HCT116 (cell line): ENCODE data around the gene TDRD9. TPM values are rescaled to one million over a fixed set of nuclear protein-coding genes. Genes with fewer than 3 reads are reported as not detected.

Source experiments
- ATAC-seq: fragments of 200-7000 bp; cut with Tn5 transposase; 2 replicates; pipeline ENCODE4 v1.9.1; 2020; ENCODE audit warnings: mild to moderate bottlenecking, moderate library complexity
- BruUV-seq: library from RNA; stranded (reverse); fragments of 400-500 nt; replicated peaks from 2 replicates; lab custom pipeline; 2021; lab: Mats Ljungman, UMichigan
- CTCF ChIA-PET: fragments of 300-600 bp; sonication (Branson Sonifier 250); formaldehyde crosslinking; loops from one replicate; lab custom pipeline; 2021; ENCODE audit warnings: antibody characterized with exemption; lab: Charles Lee
- POLR2A ChIA-PET: fragments of 300-600, 350-600 bp; sonication (Branson Sonifier 250); formaldehyde crosslinking; loops from one replicate; lab custom pipeline; 2021; ENCODE audit warnings: antibody characterized with exemption; lab: Charles Lee
- RAD21 ChIA-PET, 2 experiments: fragments of 300-600 bp; sonication (Branson Sonifier 250); formaldehyde crosslinking; loops; one replicate each; lab custom pipeline; 2023; ENCODE audit warnings: low total read pairs in 2 of 2; ENCODE audit not compliant: uncharacterized antibody in 2 of 2, unreplicated experiment in 2 of 2, low non-redundant PET in 1 of 2; lab: Charles Lee
- DNase-seq: peaks from one replicate; pipeline ENCODE4 v3.0.0-alpha.2; 2010; ENCODE audit warnings: low read depth, low spot score
- H2AFZ ChIP-seq: fragments of 200-600 bp; shearing (Covaris generic), sonication (generic); 2 replicates; pipeline ENCODE4 v1.6.1; 2017; ENCODE audit warnings: low read depth, mixed run types, mixed read lengths, antibody characterized with exemption, low read length; ENCODE audit not compliant: poor library complexity, severe bottlenecking
- H3K27ac ChIP-seq: 2 replicates; pipeline ENCODE4 v1.5.1; 2012; ENCODE audit warnings: low read depth, low read length
- H3K27me3 ChIP-seq: fragments of 200-600 bp; sonication (generic); 2 replicates; pipeline ENCODE4 v1.6.1; 2016; ENCODE audit warnings: mixed run types, low read length, mixed read lengths; ENCODE audit not compliant: insufficient read depth
- H3K36me3 ChIP-seq, 2 experiments: fragments of 200-500 bp in 1 of 2; fragments of 200-600 bp in 1 of 2; sonication (Bioruptor generic) in 1 of 2; sonication (generic) in 1 of 2; 2 replicates each; pipeline versions ENCODE4 v1.5.1 to v1.6.1; 2014 to 2016; ENCODE audit warnings: low read length in 2 of 2, inconsistent platforms in 1 of 2, mixed read lengths in 1 of 2, mixed run types in 1 of 2; ENCODE audit not compliant: insufficient read depth in 2 of 2, control insufficient read depth in 1 of 2
- H3K4me1 ChIP-seq, 2 experiments: fragments of 200-600 bp in 1 of 2; sonication (generic) in 1 of 2; 2 replicates each; pipeline versions ENCODE4 v1.5.1 to v1.6.1; 2012 to 2017; ENCODE audit warnings: low read length in 2 of 2, inconsistent platforms in 1 of 2, mild to moderate bottlenecking in 1 of 2, mixed read lengths in 1 of 2, mixed run types in 1 of 2, moderate library complexity in 1 of 2; ENCODE audit not compliant: insufficient read depth in 2 of 2, control insufficient read depth in 1 of 2
- H3K4me2 ChIP-seq: fragments of 200-600 bp; sonication (generic); 2 replicates; pipeline ENCODE4 v1.6.1; 2017; ENCODE audit warnings: mixed run types, low read length, mixed read lengths
- H3K4me3 ChIP-seq, 2 experiments: fragments of 200-600 bp in 1 of 2; sonication (generic) in 1 of 2; replicated peaks in 1 of 2; 2 replicates each; pipeline ENCODE4 v1.5.1; 2011 to 2016; ENCODE audit warnings: low read length in 2 of 2, control low read depth in 1 of 2, low read depth in 1 of 2, mild to moderate bottlenecking in 1 of 2, mixed read lengths in 1 of 2, mixed run types in 1 of 2
- H3K79me2 ChIP-seq: fragments of 200-600 bp; sonication (generic); 2 replicates; pipeline ENCODE4 v1.6.1; 2017; ENCODE audit warnings: mild to moderate bottlenecking, mixed run types, low read length, moderate library complexity, mixed read lengths; ENCODE audit not compliant: insufficient read depth
- H3K9ac ChIP-seq: fragments of 200-600 bp; sonication (generic); 2 replicates; pipeline ENCODE4 v1.6.1; 2016; ENCODE audit warnings: low read length, mixed read lengths
- H3K9me2 ChIP-seq: fragments of 200-600 bp; sonication (generic), shearing (Covaris generic); 2 replicates; pipeline ENCODE4 v1.6.1; 2017; ENCODE audit warnings: mixed run types, mild to moderate bottlenecking, moderate library complexity; ENCODE audit not compliant: insufficient read depth
- H3K9me3 ChIP-seq, 2 experiments: fragments of 200-500 bp in 1 of 2; fragments of 200-600 bp in 1 of 2; sonication (Bioruptor generic) in 1 of 2; sonication (generic) in 1 of 2; 2 replicates each; pipeline ENCODE4 v1.6.1; 2014 to 2017; ENCODE audit warnings: low read length in 2 of 2, mixed read lengths in 2 of 2, inconsistent platforms in 1 of 2, low read depth in 1 of 2, mild to moderate bottlenecking in 1 of 2, mixed run types in 1 of 2, moderate library complexity in 1 of 2; ENCODE audit not compliant: control insufficient read depth in 1 of 2, insufficient read depth in 1 of 2
- H4K20me1 ChIP-seq: fragments of 200-600 bp; sonication (generic), shearing (Covaris generic); 2 replicates; pipeline ENCODE4 v1.6.1; 2017; ENCODE audit warnings: mixed run types, mild to moderate bottlenecking, moderate library complexity; ENCODE audit not compliant: insufficient read depth
- CBX3 ChIP-seq: IDR thresholded peaks from 2 replicates; pipeline ENCODE4 v1.6.1; 2012; ENCODE audit warnings: low read depth
- EGR1 ChIP-seq: IDR thresholded peaks from 2 replicates; pipeline ENCODE4 v1.6.1; 2012; ENCODE audit warnings: low read depth
- ELF1 ChIP-seq: IDR thresholded peaks from 2 replicates; pipeline ENCODE4 v1.6.1; 2012; ENCODE audit warnings: low read depth, borderline replicate concordance
- EZH2 ChIP-seq: fragments of 200-600 bp; sonication (generic); IDR thresholded peaks from 2 replicates; pipeline ENCODE4 v1.6.1; 2017; ENCODE audit warnings: antibody characterized with exemption, mixed run types
- FOSL1 ChIP-seq: IDR thresholded peaks from 2 replicates; pipeline ENCODE4 v1.6.1; 2012; ENCODE audit warnings: low read depth
- POLR2A ChIP-seq: IDR thresholded peaks from 2 replicates; pipeline ENCODE4 v1.7.0; 2011; ENCODE audit warnings: borderline replicate concordance; ENCODE audit not compliant: insufficient read depth, insufficient read length; ENCODE audit errors: extremely low read depth
- POLR2AphosphoS5 ChIP-seq: IDR thresholded peaks from 2 replicates; pipeline ENCODE4 v1.6.1; 2011; ENCODE audit warnings: mild to moderate bottlenecking, low read depth, low read length, moderate library complexity
- RAD21 ChIP-seq: IDR thresholded peaks from 2 replicates; pipeline ENCODE4 v1.6.1; 2012; ENCODE audit warnings: low read depth, mild to moderate bottlenecking
- SIN3A ChIP-seq: IDR thresholded peaks from 2 replicates; pipeline ENCODE4 v1.6.1; 2012; ENCODE audit warnings: low read depth
- SRF ChIP-seq: IDR thresholded peaks from 2 replicates; pipeline ENCODE4 v1.6.1; 2012; ENCODE audit warnings: low read depth
- TCF7L2 ChIP-seq: IDR thresholded peaks from 2 replicates; pipeline ENCODE4 v1.7.0; 2011; ENCODE audit warnings: borderline replicate concordance, inconsistent platforms; ENCODE audit not compliant: insufficient read depth, insufficient read length; ENCODE audit errors: extremely low read depth
- YY1 ChIP-seq: IDR thresholded peaks from 2 replicates; pipeline ENCODE4 v1.6.1; 2011; ENCODE audit warnings: low read length, low read depth, moderate library complexity, mild to moderate bottlenecking; ENCODE audit not compliant: insufficient replicate concordance; ENCODE audit errors: extremely low read depth
- ZFX ChIP-seq: fragments of 450-650 bp; IDR thresholded peaks from 2 replicates; pipeline ENCODE4 v1.6.1; 2017
- ZNF274 ChIP-seq: fragments of 200-500 bp; sonication (Bioruptor generic); IDR thresholded peaks from 2 replicates; pipeline ENCODE4 v1.6.1; 2014; ENCODE audit warnings: mild to moderate bottlenecking, low read depth, low read length, inconsistent platforms
- intact Hi-C: fragments of 100-400 bp; cut with micrococcal nuclease; formaldehyde crosslinking; loops from 2 replicates; pipeline ENCODE4 v1.10.0; 2022
- total RNA-seq: library from RNA; stranded (reverse); gene quantifications from one replicate; pipeline ENCODE4 v1.2.1, GENCODE V29; 2021; ENCODE audit not compliant: unreplicated experiment
- TF ChIP-seq, protein P1 (sequence below): IDR thresholded peaks from 2 replicates; pipeline ENCODE4 v1.6.1; 2012; ENCODE audit warnings: low read depth
- TF ChIP-seq, protein P2 (sequence below), 3 experiments: fragments of 200-600 bp in 1 of 3; sonication (generic) in 1 of 3; IDR thresholded peaks in 2 of 3; conservative IDR thresholded peaks in 1 of 3; 2 replicates each; pipeline ENCODE4 v1.5.1; 2012 to 2017; ENCODE audit warnings: low read depth in 2 of 3, low read length in 2 of 3, antibody characterized with exemption in 1 of 3, borderline replicate concordance in 1 of 3, control low read depth in 1 of 3, mild to moderate bottlenecking in 1 of 3, mixed read lengths in 1 of 3, mixed run types in 1 of 3, moderate library complexity in 1 of 3; ENCODE audit not compliant: insufficient read depth in 1 of 3
- TF ChIP-seq, protein P3 (sequence below): IDR thresholded peaks from 2 replicates; pipeline ENCODE4 v1.6.1; 2012

The TDRD9 gene
- total RNA-seq, 1 experiment from 2014 or later, result not detected

DNA sequence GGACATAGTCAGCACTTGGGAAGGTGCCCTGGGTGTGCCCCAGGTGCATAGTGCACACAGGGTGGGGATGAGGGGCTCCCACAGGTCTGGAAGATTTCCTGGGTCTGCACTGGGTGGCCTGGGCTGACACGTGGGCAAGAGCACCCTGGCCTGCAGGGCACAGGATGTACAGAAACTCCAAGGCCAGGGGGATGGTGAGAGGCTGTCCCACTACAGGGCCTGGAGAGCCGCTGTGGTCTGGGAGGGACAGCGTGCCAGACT lies 45.1 kb upstream of the TDRD9 start:
- Histone ChIP-seq H3K4me1 (peaks cover 33 to 47% of the 10 kb centered on the region in 2 experiments), H3K9ac (no peak overlapping the region), H3K9me3 (no peaks in the 10 kb centered on the region), H3K4me2 (no peak overlapping the region), H4K20me1 (no peaks in the 10 kb centered on the region), H3K27ac (no peak overlapping the region), H3K9me2 (no peaks in the 10 kb centered on the region), H2AFZ (no peak overlapping the region), H3K36me3 (no peaks in the 10 kb centered on the region), H3K27me3 (no peaks in the 10 kb centered on the region), H3K4me3 (no peak overlapping the region), H3K79me2 (no peaks in the 10 kb centered on the region)
- intact Hi-C loops, result no loop called here
- ChIA-PET CTCF (no interaction called here), RAD21 (no interaction called here), POLR2A (no interaction called here)
- no peak for TF ChIP-seq SRF
- no peak for TF ChIP-seq EGR1
- no peak for TF ChIP-seq POLR2A
- no peak for TF ChIP-seq ZNF274
- no peak for TF ChIP-seq EZH2
- TF ChIP-seq, protein P1, sequence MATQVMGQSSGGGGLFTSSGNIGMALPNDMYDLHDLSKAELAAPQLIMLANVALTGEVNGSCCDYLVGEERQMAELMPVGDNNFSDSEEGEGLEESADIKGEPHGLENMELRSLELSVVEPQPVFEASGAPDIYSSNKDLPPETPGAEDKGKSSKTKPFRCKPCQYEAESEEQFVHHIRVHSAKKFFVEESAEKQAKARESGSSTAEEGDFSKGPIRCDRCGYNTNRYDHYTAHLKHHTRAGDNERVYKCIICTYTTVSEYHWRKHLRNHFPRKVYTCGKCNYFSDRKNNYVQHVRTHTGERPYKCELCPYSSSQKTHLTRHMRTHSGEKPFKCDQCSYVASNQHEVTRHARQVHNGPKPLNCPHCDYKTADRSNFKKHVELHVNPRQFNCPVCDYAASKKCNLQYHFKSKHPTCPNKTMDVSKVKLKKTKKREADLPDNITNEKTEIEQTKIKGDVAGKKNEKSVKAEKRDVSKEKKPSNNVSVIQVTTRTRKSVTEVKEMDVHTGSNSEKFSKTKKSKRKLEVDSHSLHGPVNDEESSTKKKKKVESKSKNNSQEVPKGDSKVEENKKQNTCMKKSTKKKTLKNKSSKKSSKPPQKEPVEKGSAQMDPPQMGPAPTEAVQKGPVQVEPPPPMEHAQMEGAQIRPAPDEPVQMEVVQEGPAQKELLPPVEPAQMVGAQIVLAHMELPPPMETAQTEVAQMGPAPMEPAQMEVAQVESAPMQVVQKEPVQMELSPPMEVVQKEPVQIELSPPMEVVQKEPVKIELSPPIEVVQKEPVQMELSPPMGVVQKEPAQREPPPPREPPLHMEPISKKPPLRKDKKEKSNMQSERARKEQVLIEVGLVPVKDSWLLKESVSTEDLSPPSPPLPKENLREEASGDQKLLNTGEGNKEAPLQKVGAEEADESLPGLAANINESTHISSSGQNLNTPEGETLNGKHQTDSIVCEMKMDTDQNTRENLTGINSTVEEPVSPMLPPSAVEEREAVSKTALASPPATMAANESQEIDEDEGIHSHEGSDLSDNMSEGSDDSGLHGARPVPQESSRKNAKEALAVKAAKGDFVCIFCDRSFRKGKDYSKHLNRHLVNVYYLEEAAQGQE, result no peak
- TF ChIP-seq, protein P2, sequence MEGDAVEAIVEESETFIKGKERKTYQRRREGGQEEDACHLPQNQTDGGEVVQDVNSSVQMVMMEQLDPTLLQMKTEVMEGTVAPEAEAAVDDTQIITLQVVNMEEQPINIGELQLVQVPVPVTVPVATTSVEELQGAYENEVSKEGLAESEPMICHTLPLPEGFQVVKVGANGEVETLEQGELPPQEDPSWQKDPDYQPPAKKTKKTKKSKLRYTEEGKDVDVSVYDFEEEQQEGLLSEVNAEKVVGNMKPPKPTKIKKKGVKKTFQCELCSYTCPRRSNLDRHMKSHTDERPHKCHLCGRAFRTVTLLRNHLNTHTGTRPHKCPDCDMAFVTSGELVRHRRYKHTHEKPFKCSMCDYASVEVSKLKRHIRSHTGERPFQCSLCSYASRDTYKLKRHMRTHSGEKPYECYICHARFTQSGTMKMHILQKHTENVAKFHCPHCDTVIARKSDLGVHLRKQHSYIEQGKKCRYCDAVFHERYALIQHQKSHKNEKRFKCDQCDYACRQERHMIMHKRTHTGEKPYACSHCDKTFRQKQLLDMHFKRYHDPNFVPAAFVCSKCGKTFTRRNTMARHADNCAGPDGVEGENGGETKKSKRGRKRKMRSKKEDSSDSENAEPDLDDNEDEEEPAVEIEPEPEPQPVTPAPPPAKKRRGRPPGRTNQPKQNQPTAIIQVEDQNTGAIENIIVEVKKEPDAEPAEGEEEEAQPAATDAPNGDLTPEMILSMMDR (IDR thresholded peaks at IDR 0.05 in 2 of 3, conservative IDR thresholded peaks at IDR 0.05 in 1 of 3; ENCODE audit: borderline replicate concordance in 1 of 3, insufficient read depth in 1 of 3, low read depth in 2 of 3, low read length in 2 of 3), result no peak
- no peak for TF ChIP-seq YY1
- TF ChIP-seq FOSL1, result no peak
- TF ChIP-seq CBX3, result no peak
- TF ChIP-seq ELF1, result no peak
- TF ChIP-seq, protein P3, sequence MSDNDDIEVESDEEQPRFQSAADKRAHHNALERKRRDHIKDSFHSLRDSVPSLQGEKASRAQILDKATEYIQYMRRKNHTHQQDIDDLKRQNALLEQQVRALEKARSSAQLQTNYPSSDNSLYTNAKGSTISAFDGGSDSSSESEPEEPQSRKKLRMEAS, result no peak
- no peak for TF ChIP-seq TCF7L2
- no peak for TF ChIP-seq SIN3A
- no peak for TF ChIP-seq ZFX
- TF ChIP-seq RAD21, result no peak
- TF ChIP-seq POLR2AphosphoS5, result no peak
- ATAC-seq, result no peak
- no peak for DNase-seq
- BruUV-seq, result no TSS peak
